ENCODE results near the gene LRP1-AS.

DNA sequence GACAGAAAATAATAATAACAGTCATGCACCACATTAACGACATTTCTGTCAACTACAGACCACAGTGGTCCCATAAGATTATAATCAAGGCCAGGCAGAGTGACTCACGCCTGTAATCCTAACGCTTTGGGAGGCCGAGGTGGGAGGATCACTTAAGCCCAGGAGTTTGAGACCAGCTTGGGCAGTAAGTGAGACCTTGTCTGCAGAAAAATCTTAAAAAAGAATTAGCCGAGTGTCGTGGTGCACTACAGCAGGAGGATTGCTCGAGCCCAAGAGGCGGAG, 49.9 kb downstream of the LRP1-AS start:
- no peak for TF ChIP-seq BMI1 (IDR thresholded peaks at IDR 0.05; ENCODE audit: borderline replicate concordance)
- TF ChIP-seq, protein P1, sequence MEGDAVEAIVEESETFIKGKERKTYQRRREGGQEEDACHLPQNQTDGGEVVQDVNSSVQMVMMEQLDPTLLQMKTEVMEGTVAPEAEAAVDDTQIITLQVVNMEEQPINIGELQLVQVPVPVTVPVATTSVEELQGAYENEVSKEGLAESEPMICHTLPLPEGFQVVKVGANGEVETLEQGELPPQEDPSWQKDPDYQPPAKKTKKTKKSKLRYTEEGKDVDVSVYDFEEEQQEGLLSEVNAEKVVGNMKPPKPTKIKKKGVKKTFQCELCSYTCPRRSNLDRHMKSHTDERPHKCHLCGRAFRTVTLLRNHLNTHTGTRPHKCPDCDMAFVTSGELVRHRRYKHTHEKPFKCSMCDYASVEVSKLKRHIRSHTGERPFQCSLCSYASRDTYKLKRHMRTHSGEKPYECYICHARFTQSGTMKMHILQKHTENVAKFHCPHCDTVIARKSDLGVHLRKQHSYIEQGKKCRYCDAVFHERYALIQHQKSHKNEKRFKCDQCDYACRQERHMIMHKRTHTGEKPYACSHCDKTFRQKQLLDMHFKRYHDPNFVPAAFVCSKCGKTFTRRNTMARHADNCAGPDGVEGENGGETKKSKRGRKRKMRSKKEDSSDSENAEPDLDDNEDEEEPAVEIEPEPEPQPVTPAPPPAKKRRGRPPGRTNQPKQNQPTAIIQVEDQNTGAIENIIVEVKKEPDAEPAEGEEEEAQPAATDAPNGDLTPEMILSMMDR (IDR thresholded peaks at IDR 0.05 in 2 of 3, conservative IDR thresholded peaks at IDR 0.05 in 1 of 3; ENCODE audit: control insufficient read depth in 2 of 3, extremely low read depth in 1 of 3, insufficient read depth in 1 of 3, low read depth in 3 of 3, low read length in 3 of 3): no peak
- TF ChIP-seq YY1 (IDR thresholded peaks at IDR 0.05; ENCODE audit: low read depth, low read length): no peak
- no peak for TF ChIP-seq HCFC1 (IDR thresholded peaks at IDR 0.05; ENCODE audit: low read length)
- no peak for TF ChIP-seq BHLHE40 (IDR thresholded peaks at IDR 0.05; ENCODE audit: borderline replicate concordance in 1 of 2, low read depth in 2 of 2, low read length in 1 of 2)
- no peak for TF ChIP-seq NR2F1 (conservative IDR thresholded peaks at IDR 0.05)
- TF ChIP-seq ETV6 (conservative IDR thresholded peaks at IDR 0.05 in 1 of 2, IDR thresholded peaks at IDR 0.05 in 1 of 2; ENCODE audit: borderline replicate concordance in 1 of 2, low read depth in 1 of 2): no peak
- no peak for TF ChIP-seq EZH2 (IDR thresholded peaks at IDR 0.05; ENCODE audit: borderline replicate concordance, control insufficient read depth, low read depth, low read length)
- TF ChIP-seq, protein P2, sequence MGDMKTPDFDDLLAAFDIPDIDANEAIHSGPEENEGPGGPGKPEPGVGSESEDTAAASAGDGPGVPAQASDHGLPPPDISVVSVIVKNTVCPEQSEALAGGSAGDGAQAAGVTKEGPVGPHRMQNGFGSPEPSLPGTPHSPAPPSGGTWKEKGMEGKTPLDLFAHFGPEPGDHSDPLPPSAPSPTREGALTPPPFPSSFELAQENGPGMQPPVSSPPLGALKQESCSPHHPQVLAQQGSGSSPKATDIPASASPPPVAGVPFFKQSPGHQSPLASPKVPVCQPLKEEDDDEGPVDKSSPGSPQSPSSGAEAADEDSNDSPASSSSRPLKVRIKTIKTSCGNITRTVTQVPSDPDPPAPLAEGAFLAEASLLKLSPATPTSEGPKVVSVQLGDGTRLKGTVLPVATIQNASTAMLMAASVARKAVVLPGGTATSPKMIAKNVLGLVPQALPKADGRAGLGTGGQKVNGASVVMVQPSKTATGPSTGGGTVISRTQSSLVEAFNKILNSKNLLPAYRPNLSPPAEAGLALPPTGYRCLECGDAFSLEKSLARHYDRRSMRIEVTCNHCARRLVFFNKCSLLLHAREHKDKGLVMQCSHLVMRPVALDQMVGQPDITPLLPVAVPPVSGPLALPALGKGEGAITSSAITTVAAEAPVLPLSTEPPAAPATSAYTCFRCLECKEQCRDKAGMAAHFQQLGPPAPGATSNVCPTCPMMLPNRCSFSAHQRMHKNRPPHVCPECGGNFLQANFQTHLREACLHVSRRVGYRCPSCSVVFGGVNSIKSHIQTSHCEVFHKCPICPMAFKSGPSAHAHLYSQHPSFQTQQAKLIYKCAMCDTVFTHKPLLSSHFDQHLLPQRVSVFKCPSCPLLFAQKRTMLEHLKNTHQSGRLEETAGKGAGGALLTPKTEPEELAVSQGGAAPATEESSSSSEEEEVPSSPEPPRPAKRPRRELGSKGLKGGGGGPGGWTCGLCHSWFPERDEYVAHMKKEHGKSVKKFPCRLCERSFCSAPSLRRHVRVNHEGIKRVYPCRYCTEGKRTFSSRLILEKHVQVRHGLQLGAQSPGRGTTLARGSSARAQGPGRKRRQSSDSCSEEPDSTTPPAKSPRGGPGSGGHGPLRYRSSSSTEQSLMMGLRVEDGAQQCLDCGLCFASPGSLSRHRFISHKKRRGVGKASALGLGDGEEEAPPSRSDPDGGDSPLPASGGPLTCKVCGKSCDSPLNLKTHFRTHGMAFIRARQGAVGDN (IDR thresholded peaks at IDR 0.05): no peak
- no peak for TF ChIP-seq RAD21 (IDR thresholded peaks at IDR 0.05; ENCODE audit: insufficient read depth, low read depth, low read length)
- no peak for TF ChIP-seq BACH1 (IDR thresholded peaks at IDR 0.05; ENCODE audit: borderline replicate concordance)
- TF ChIP-seq POLR2A (IDR thresholded peaks at IDR 0.05; ENCODE audit: low read depth, low read length): no peak
- TF ChIP-seq MXI1 (IDR thresholded peaks at IDR 0.05; ENCODE audit: low read depth, low read length): no peak
- TF ChIP-seq DPF2 (IDR thresholded peaks at IDR 0.05): no peak

All from GM12878 (cell line).